Type B pancreatic cell (in vitro differentiated cells): Measurements from ENCODE around the gene KISS1R. TPM values are rescaled to one million over a fixed set of nuclear protein-coding genes. Genes with fewer than 3 reads are reported as not detected.

Experiments
- DNase-seq: peaks from one replicate; pipeline ENCODE4 v3.0.0; 2021; ENCODE audit warnings: mixed read lengths; ENCODE audit not compliant: unreplicated experiment; ENCODE audit errors: extremely low spot score
- H3K27ac Mint-ChIP-seq: 2 replicates; pipeline ENCODE4 v1.8.0; 2021; ENCODE audit warnings: mild to moderate bottlenecking, mixed read lengths
- H3K27me3 Mint-ChIP-seq: 2 replicates; pipeline ENCODE4 v1.8.0; 2021; ENCODE audit warnings: mixed read lengths
- H3K36me3 Mint-ChIP-seq: 2 replicates; pipeline ENCODE4 v1.8.0; 2021; ENCODE audit warnings: mixed read lengths
- H3K4me1 Mint-ChIP-seq: one replicate; pipeline ENCODE4 v1.8.0; 2021; ENCODE audit warnings: mixed read lengths; ENCODE audit not compliant: unreplicated experiment
- H3K4me3 Mint-ChIP-seq: 2 replicates; pipeline ENCODE4 v1.8.0; 2021; ENCODE audit warnings: mild to moderate bottlenecking, mixed read lengths
- H3K9me3 Mint-ChIP-seq: 2 replicates; pipeline ENCODE4 v1.8.0; 2021; ENCODE audit warnings: mixed read lengths
- total RNA-seq: library from RNA; stranded (reverse); gene quantifications from 2 replicates; pipeline ENCODE4 v1.2.1, GENCODE V29; 2021; ENCODE audit warnings: low replicate concordance
- TF ChIP-seq, protein P1 (sequence below): fragments of 200-600 bp; sonication (generic); conservative IDR thresholded peaks from 2 replicates; pipeline ENCODE4 v1.5.0; 2021; ENCODE audit warnings: antibody characterized with exemption, mild to moderate bottlenecking

The KISS1R gene
- total RNA-seq, 1 donor from 2014 or later: 1.2 TPM

DNA sequence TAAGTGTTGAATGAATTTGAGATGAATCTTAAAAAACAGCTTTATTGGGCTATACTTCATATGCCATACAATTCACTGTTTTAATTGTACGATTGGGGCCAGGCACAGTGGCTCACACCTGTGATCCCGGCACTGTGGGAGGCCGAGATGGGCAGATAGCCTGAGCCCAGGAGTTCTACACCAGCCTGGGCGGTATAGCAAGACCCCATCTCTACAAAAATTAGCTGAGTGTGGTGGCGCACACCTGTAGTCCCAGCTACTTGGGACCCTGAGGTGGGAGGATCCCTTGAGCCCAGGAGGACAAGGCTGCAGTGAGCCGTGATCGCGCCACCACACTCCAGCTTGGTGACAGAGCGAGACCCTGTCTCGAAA lies 19.0 kb downstream of the KISS1R start:
- Mint-ChIP-seq H3K4me1 (peaks cover 25% of the 10 kb centered on the region), H3K4me3 (no peak overlapping the region), H3K27me3 (no peaks in the 10 kb centered on the region), H3K36me3 (peaks cover 20% of the 10 kb centered on the region), H3K27ac (no peak overlapping the region), H3K9me3 (no peaks in the 10 kb centered on the region)
- DNase-seq: no peak
- TF ChIP-seq, protein P1, sequence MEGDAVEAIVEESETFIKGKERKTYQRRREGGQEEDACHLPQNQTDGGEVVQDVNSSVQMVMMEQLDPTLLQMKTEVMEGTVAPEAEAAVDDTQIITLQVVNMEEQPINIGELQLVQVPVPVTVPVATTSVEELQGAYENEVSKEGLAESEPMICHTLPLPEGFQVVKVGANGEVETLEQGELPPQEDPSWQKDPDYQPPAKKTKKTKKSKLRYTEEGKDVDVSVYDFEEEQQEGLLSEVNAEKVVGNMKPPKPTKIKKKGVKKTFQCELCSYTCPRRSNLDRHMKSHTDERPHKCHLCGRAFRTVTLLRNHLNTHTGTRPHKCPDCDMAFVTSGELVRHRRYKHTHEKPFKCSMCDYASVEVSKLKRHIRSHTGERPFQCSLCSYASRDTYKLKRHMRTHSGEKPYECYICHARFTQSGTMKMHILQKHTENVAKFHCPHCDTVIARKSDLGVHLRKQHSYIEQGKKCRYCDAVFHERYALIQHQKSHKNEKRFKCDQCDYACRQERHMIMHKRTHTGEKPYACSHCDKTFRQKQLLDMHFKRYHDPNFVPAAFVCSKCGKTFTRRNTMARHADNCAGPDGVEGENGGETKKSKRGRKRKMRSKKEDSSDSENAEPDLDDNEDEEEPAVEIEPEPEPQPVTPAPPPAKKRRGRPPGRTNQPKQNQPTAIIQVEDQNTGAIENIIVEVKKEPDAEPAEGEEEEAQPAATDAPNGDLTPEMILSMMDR: no peak

DNA sequence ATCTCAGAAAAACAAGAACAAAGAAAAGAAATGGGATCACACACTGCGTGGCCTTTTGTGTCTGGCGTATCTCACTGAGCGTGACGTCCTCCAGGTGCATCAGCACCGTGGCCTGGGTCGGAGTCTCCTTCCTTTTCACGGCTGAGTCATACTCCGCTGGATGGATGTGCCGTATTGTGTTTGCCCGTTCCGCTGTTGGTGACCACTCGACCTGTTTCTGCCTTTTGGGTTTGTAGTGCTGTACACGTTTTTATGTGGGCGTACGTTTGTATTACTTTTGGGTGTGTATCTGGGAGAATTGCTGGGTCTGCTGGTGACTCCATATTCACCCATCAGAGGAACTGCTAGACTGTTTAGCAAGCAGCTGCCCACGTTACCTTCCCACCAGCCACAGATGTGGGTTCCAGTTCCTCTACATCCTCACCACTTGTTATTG lies 20.1 kb downstream of the KISS1R start:
- Mint-ChIP-seq H3K4me1 (peaks cover 26% of the 10 kb centered on the region), H3K27me3 (no peaks in the 10 kb centered on the region), H3K27ac (peak overlapping the region; percentile 40), H3K9me3 (no peaks in the 10 kb centered on the region), H3K36me3 (peaks cover 24% of the 10 kb centered on the region), H3K4me3 (peak overlapping the region; percentile 12)
- DNase-seq: no peak
- TF ChIP-seq, protein P1: no peak

DNA sequence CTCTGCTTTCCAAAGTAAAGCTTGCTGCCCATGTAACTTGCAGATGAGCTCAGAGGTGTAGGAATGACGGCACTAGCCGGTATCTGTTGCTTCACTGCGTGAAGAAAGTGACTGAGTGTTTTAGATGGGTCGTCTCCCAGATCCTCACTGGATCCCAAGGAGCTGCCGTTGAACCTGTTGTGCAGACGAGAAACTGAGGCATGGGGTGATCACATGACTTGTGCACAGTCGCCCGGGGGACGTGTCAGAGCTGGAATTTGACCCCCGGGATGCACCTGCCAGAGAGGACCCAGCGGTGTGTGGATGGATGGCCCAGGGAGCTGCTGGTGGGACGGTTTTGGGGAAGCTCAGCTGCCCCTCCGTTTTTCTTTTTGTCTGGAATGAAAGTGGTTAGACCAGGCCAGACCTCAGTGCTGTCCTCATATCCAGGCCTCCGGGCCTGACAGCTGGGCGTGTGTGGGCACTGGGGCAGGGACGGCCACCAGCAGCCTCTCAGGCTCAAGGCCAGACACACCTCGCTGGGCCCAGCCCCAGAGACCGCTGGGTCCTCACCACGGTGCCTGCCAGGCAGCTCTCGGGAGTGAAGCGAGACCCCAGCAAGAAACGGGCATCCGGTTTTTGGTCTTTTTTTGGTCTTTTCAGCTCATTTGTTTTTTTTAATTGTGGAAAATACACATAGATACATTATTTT lies 21.2 kb downstream of the KISS1R start:
- Mint-ChIP-seq H3K4me3 (peak overlapping the region; percentile 44), H3K36me3 (peaks cover 24% of the 10 kb centered on the region), H3K27me3 (no peaks in the 10 kb centered on the region), H3K9me3 (no peaks in the 10 kb centered on the region), H3K27ac (peak overlapping the region; percentile 88), H3K4me1 (peaks cover 22% of the 10 kb centered on the region)
- TF ChIP-seq, protein P1: no peak
- no peak for DNase-seq

DNA sequence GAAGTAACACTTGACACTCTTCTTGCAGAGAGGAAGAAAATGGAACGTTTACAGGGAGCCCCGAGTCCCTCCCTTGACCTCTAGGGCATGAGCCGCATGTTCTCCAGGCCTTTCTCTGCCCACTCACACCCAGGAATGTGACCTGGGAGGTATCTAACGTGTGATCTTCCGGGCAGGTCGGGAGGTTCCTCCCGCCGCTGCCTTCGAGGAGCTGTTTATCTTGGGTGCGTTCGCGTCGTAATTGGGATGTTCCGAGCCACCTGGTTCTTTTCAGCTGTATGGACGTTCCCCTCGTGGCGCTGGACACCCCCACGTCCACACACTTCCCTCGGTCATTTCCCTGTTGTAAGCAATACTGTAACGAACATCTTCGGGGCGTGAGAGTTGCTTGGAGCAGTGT lies 22.3 kb downstream of the KISS1R start:
- no peak for DNase-seq
- H3K4me1 Mint-ChIP-seq: peaks cover 22% of the 10 kb centered on the region
- peak overlapping the region; percentile 67 for H3K27ac Mint-ChIP-seq
- H3K9me3 Mint-ChIP-seq: no peaks in the 10 kb centered on the region
- TF ChIP-seq, protein P1: no peak
- H3K4me3 Mint-ChIP-seq: no peak overlapping the region
- no peaks in the 10 kb centered on the region for H3K27me3 Mint-ChIP-seq
- peaks cover 24% of the 10 kb centered on the region for H3K36me3 Mint-ChIP-seq

DNA sequence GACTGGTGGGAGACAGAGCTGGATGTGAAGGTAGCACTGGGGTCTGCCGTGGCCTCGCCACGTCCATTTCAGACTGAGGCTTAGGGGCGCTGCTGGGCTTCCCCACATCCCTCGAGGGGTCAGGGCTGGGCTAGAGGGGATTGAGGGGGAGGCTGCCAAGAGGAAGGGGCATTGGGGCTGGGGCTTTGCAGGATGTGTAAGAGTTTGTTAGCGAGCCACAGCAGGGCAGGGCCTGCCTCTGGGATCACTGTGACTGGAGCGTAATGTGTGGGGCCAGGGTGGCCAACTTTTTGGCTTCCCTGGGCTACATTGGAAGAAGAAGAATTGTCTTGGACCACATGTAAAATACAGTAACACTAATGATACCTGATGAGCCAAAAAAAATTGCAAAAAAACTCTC lies 22.8 kb downstream of the KISS1R start:
- peaks cover 22% of the 10 kb centered on the region for H3K4me1 Mint-ChIP-seq
- TF ChIP-seq, protein P1: no peak
- DNase-seq: no peak
- H3K36me3 Mint-ChIP-seq: peaks cover 24% of the 10 kb centered on the region
- H3K4me3 Mint-ChIP-seq: peak overlapping the region; percentile 26
- peak overlapping the region; percentile 67 for H3K27ac Mint-ChIP-seq
- no peaks in the 10 kb centered on the region for H3K27me3 Mint-ChIP-seq
- no peaks in the 10 kb centered on the region for H3K9me3 Mint-ChIP-seq
